Adrenal gland (tissue), 12 donors: ENCODE results near the gene THG1L. TPM values are rescaled to one million over a fixed set of nuclear protein-coding genes. Genes with fewer than 3 reads are reported as not detected.

Source experiments
- DNase-seq, 7 donors: peaks; one replicate each; pipeline ENCODE4 v3.0.0-alpha.2; 2019 to 2020
- H3K27ac ChIP-seq, 5 donors: fragments of 200-600 bp; sonication (generic) in 4 of 5; 1 replicate in 3 of 5; 2 replicates in 2 of 5; pipeline versions ENCODE4 v1.5.1 to v1.8.0; 2016 to 2020; ENCODE audit warnings: mild to moderate bottlenecking in 1 of 5
- H3K27me3 ChIP-seq: fragments of 200-600 bp; 2 replicates; pipeline ENCODE4 v1.8.0; 2021
- H3K36me3 ChIP-seq, 2 donors: fragments of 200-600 bp; replicated peaks in 1 of 2; 1 replicate in 1 of 2; 2 replicates in 1 of 2; pipeline versions ENCODE4 v1.5.1 to v1.8.0; 2018 to 2022
- H3K4me1 ChIP-seq, 2 donors: fragments of 200-600 bp; replicated peaks in 1 of 2; 1 replicate in 1 of 2; 2 replicates in 1 of 2; pipeline versions ENCODE4 v1.5.1 to v1.8.0; 2018 to 2021
- H3K4me3 ChIP-seq, 4 donors: fragments of 200-600 bp; sonication (generic) in 3 of 4; one replicate each; pipeline ENCODE4 v1.5.1; 2016 to 2018
- H3K9me3 ChIP-seq, 3 donors: fragments of 200-600 bp; sonication (generic) in 1 of 3; replicated peaks in 1 of 3; 1 replicate in 2 of 3; 2 replicates in 1 of 3; pipeline versions ENCODE4 v1.5.1 to v1.8.0; 2016 to 2021
- POLR2A ChIP-seq, 2 donors: fragments of 450-650 bp; IDR thresholded peaks; one replicate each; pipeline ENCODE4 v1.6.1; 2017; ENCODE audit warnings: antibody characterized with exemption in 2 of 2, mild to moderate bottlenecking in 2 of 2, moderate library complexity in 1 of 2
- WGBS, 4 donors: extraction: QIAGEN DNeasy Blood & Tissue Kit in 2 of 4; methylation state at CpG; one replicate each; pipeline versions ENCODE4 v1.1.5 to v1.1.7; 2013 to 2017; 5-methylcytosine and 5-hydroxymethylcytosine counted together
- intact Hi-C, 2 donors: fragments of 100-400 bp; cut with DNase I; formaldehyde crosslinking; loops; one replicate each; pipeline versions ENCODE4 v1.14.1 to v1.15.0; 2022 to 2023
- polyA plus RNA-seq, 3 donors: library from polyadenylated mRNA; stranded (reverse); fragments of 200-250 nt in 2 of 3; fragments of 350-450 nt in 1 of 3; fragmentation: Illumina TruSeq in 1 of 3; extraction: RNeasy Lipid Tissue Mini Kit (QIAGEN cat#74804) in 1 of 3; gene quantifications; one replicate each; pipeline ENCODE4 v1.2.3, GENCODE V29; 2013 to 2014
- total RNA-seq, 9 donors: library from RNA; depleted of rRNA in 4 of 9; stranded (reverse); fragments of >200 nt in 4 of 9; fragments of 120-200 nt in 1 of 9; fragmentation: NEBNext Ultra II Directional in 1 of 9; extraction: Animal tissue kit (Norgen Biotek cat#: 25700) in 1 of 9; gene quantifications; one replicate each; pipeline versions ENCODE4 v1.1.0 to v1.2.4, GENCODE V29; 2013 to 2023
- TF ChIP-seq, protein P1 (sequence below), 6 experiments: fragments of 450-650 bp in 4 of 6; fragments of 200-600 bp in 2 of 6; sonication (generic) in 1 of 6; IDR thresholded peaks; 1 replicate in 5 of 6; 2 replicates in 1 of 6; pipeline versions ENCODE4 v1.5.1 to v1.8.0; 2016 to 2021; ENCODE audit warnings: antibody characterized with exemption in 6 of 6, mild to moderate bottlenecking in 2 of 6, moderate library complexity in 1 of 6
- donor health status: healthy with polysubstance abuse.
- donor health status: Bipolar disorder and iron deficiency.
- donor health status: DM: yes; HTN: yes; CAD: no.
- donor health status: DM: no; HTN: no; CAD: no.
- donor health status: DM: no; HTN: no; CAD: no.
- donor health status: DM: yes; HTN: yes; CAD: no.

THG1L gene
- total and polyA plus RNA-seq, 12 donors: 8.7 to 27.0 (median 16.8) TPM

DNA sequence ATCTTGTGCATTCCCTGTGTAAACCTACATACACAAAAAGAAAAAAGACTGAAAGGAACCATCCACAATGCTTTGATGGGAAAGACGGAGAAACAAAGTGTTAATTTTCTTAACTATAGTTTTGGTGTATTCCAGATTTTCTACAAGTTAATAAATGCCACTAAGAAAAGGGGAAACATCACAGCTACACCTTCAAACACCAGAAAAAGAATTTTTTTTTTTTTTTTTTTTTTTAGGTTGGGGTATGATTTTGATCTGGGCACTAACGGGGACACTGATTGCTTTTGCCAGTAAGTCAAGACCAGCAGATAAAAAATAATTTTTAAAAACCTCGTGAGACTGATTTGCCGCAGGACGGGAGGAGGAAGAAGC is 334 bp upstream of the THG1L start:
- H3K27me3 ChIP-seq: no peaks in the 10 kb centered on the region
- intact Hi-C loops: no loop called here
- no peak for TF ChIP-seq POLR2A (IDR thresholded peaks at IDR 0.05)
- TF ChIP-seq, protein P1, sequence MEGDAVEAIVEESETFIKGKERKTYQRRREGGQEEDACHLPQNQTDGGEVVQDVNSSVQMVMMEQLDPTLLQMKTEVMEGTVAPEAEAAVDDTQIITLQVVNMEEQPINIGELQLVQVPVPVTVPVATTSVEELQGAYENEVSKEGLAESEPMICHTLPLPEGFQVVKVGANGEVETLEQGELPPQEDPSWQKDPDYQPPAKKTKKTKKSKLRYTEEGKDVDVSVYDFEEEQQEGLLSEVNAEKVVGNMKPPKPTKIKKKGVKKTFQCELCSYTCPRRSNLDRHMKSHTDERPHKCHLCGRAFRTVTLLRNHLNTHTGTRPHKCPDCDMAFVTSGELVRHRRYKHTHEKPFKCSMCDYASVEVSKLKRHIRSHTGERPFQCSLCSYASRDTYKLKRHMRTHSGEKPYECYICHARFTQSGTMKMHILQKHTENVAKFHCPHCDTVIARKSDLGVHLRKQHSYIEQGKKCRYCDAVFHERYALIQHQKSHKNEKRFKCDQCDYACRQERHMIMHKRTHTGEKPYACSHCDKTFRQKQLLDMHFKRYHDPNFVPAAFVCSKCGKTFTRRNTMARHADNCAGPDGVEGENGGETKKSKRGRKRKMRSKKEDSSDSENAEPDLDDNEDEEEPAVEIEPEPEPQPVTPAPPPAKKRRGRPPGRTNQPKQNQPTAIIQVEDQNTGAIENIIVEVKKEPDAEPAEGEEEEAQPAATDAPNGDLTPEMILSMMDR (IDR thresholded peaks at IDR 0.05): no peak
- peak overlapping the region in 3 of 5 donors; percentile 93 to 98 (median 94) for H3K27ac ChIP-seq
- H3K4me1 ChIP-seq: no peaks in the 10 kb centered on the region
- no peak for DNase-seq
- 18 to 23% (median 19%) methylated on average over 4 to 5 of the region's 5 CpGs for WGBS, 4 donors
- no peaks in the 10 kb centered on the region for H3K9me3 ChIP-seq
- H3K36me3 ChIP-seq: peaks cover 0 to 20% of the 10 kb centered on the region in 2 donors
- H3K4me3 ChIP-seq: peak overlapping the region in 2 of 4 donors; percentile 36 to 64

DNA sequence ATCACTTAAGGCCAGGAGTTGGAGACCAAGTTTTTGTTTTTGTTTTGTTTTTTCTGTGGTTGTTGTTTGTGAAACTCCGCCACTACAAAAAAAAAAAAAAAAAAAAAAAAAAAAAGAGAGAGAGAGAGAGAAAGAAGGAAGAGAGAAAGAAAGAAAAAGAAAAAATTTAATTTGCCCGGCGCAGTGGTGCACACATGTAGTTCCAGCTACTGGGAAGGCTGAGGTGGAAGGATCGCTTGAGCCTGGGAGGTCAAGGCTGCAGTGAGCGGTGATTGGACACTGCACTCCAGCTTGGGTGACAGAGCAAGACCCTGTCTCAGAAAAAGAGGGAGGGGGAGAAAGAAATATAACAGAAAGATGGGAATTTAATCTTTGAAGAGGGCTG is 902 bp downstream of the THG1L start:
- H3K4me3 ChIP-seq: peak overlapping the region in 1 of 4 donors; percentile 64
- H3K9me3 ChIP-seq: no peaks in the 10 kb centered on the region
- peak overlapping the region in 1 of 5 donors; percentile 94 for H3K27ac ChIP-seq
- H3K27me3 ChIP-seq: no peaks in the 10 kb centered on the region
- peaks cover 0 to 27% of the 10 kb centered on the region in 2 donors for H3K36me3 ChIP-seq
- intact Hi-C loops: no loop called here
- DNase-seq: no peak
- WGBS, 4 donors: 63 to 71% (median 68%) methylated on average over 5 of the region's 5 CpGs
- TF ChIP-seq, protein P1 (IDR thresholded peaks at IDR 0.05): no peak
- TF ChIP-seq POLR2A (IDR thresholded peaks at IDR 0.05): no peak
- H3K4me1 ChIP-seq: no peaks in the 10 kb centered on the region

DNA sequence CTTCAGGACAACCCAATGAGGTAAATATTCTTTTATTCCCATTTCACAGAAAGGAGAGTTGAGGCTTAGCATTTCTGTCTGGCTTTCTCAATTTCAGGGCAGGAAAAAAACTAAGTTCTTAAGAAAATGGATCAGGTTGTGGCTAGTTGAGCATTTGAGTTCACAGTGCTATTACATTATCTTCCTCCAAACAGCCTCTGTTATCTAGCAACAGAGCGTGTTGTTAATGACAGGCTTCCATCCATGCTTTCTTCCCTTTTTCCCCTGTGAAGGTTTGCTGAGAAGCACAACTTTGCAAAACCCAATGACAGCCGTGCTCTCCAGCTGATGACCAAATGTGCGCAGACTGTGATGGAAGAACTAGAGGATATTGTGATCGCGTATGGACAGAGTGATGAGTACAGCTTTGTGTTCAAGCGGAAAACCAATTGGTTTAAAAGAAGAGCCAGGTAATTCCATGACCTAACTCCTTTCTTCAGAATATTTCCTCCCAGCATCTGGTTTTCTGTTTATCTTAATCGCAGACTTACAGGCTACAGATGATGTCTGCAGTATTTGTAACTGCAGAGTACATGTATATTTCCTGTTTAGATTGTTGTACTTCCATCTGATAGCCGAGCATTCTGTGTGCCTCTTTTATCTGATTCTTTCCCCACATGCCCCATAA is 1.5 kb downstream of the THG1L start:
- no peak for DNase-seq
- TF ChIP-seq, protein P1 (IDR thresholded peaks at IDR 0.05): no peak
- TF ChIP-seq POLR2A (IDR thresholded peaks at IDR 0.05): no peak
- Histone ChIP-seq H3K36me3 (peaks cover 0 to 33% of the 10 kb centered on the region in 2 donors), H3K4me3 (no peak overlapping the region), H3K27ac (no peak overlapping the region), H3K27me3 (no peaks in the 10 kb centered on the region), H3K4me1 (no peaks in the 10 kb centered on the region), H3K9me3 (no peaks in the 10 kb centered on the region)
- 91 to 94% (median 93%) methylated on average over 8 of the region's 8 CpGs for WGBS, 4 donors
- intact Hi-C loops: no loop called here

GRCh38 chr5:157734436-157734835 is 3.2 kb downstream of the THG1L start:
- WGBS, 4 donors: 88 to 95% (median 91%) methylated on average over 7 of the region's 7 CpGs
- Histone ChIP-seq H3K9me3 (no peaks in the 10 kb centered on the region), H3K4me1 (peaks cover 0 to 2% of the 10 kb centered on the region in 2 donors), H3K4me3 (no peak overlapping the region), H3K36me3 (peaks cover 0 to 33% of the 10 kb centered on the region in 2 donors), H3K27me3 (no peaks in the 10 kb centered on the region), H3K27ac (no peak overlapping the region)
- intact Hi-C loops: no loop called here
- TF ChIP-seq, protein P1 (IDR thresholded peaks at IDR 0.05): no peak
- no peak for TF ChIP-seq POLR2A (IDR thresholded peaks at IDR 0.05)
- DNase-seq: no peak
